Measurements from ENCODE around the gene SLC1A5. TPM values are rescaled to one million over a fixed set of nuclear protein-coding genes. Genes with fewer than 3 reads are reported as not detected.
"Not testable (repeated sequence)": the region's sequence is repeated elsewhere in the genome, so short reads cannot be mapped to it uniquely, and the experiment has no call there.

SLC1A5 gene
- polyA plus RNA-seq, 2 donors, result 40.3 to 84.4 TPM

- 95% methylated on average over 4 of the region's 4 CpGs for WGBS, 2 donors
- not testable (repeated sequence) for H3K27ac ChIP-seq (ENCODE audit: low read depth in 2 of 2, low read length in 1 of 2); H3K36me3 ChIP-seq (ENCODE audit: control insufficient read depth in 2 of 2, insufficient read depth in 2 of 2, low read length in 1 of 2); H3K9me3 ChIP-seq (ENCODE audit: control insufficient read depth in 2 of 2, insufficient read depth in 1 of 2, low read depth in 1 of 2, low read length in 1 of 2); H3K27me3 ChIP-seq (ENCODE audit: control insufficient read depth in 1 of 2, insufficient read depth in 2 of 2, low read length in 2 of 2); H3K4me3 ChIP-seq (ENCODE audit: low read depth in 1 of 2, low read length in 2 of 2); H3K4me1 ChIP-seq (ENCODE audit: control insufficient read depth in 2 of 2, insufficient read depth in 2 of 2, low read length in 1 of 2)
Observed at GRCh38 chr19:46804432-46804831, 16.0 kb upstream of the SLC1A5 start.

GRCh38 chr19:46803555-46803954 is 15.2 kb upstream of the SLC1A5 start:
- H3K27ac ChIP-seq (ENCODE audit: low read depth in 2 of 2, low read length in 1 of 2), result no peak overlapping the region
- WGBS, 2 donors, result 64 to 67% methylated on average over 2 of the region's 2 CpGs
- no peak overlapping the region for H3K4me3 ChIP-seq (ENCODE audit: low read depth in 1 of 2, low read length in 2 of 2)
- H3K36me3 ChIP-seq (ENCODE audit: control insufficient read depth in 2 of 2, insufficient read depth in 2 of 2, low read length in 1 of 2), result no peaks in the 10 kb centered on the region
- H3K27me3 ChIP-seq (ENCODE audit: control insufficient read depth in 1 of 2, insufficient read depth in 2 of 2, low read length in 2 of 2), result no peaks in the 10 kb centered on the region
- H3K4me1 ChIP-seq (ENCODE audit: control insufficient read depth in 2 of 2, insufficient read depth in 2 of 2, low read length in 1 of 2), result peaks cover 0 to 3% of the 10 kb centered on the region in 2 donors
- no peaks in the 10 kb centered on the region for H3K9me3 ChIP-seq (ENCODE audit: control insufficient read depth in 2 of 2, insufficient read depth in 1 of 2, low read depth in 1 of 2, low read length in 1 of 2)

GRCh38 chr19:46802152-46802551 is 13.8 kb upstream of the SLC1A5 start:
- H3K27ac ChIP-seq (ENCODE audit: low read depth in 2 of 2, low read length in 1 of 2), result no peak overlapping the region
- H3K4me3 ChIP-seq (ENCODE audit: low read depth in 1 of 2, low read length in 2 of 2), result no peak overlapping the region
- no peaks in the 10 kb centered on the region for H3K27me3 ChIP-seq (ENCODE audit: control insufficient read depth in 1 of 2, insufficient read depth in 2 of 2, low read length in 2 of 2)
- no peaks in the 10 kb centered on the region for H3K36me3 ChIP-seq (ENCODE audit: control insufficient read depth in 2 of 2, insufficient read depth in 2 of 2, low read length in 1 of 2)
- 92 to 94% methylated on average over 5 of the region's 5 CpGs for WGBS, 2 donors
- H3K4me1 ChIP-seq (ENCODE audit: control insufficient read depth in 2 of 2, insufficient read depth in 2 of 2, low read length in 1 of 2), result peaks cover 0 to 3% of the 10 kb centered on the region in 2 donors
- H3K9me3 ChIP-seq (ENCODE audit: control insufficient read depth in 2 of 2, insufficient read depth in 1 of 2, low read depth in 1 of 2, low read length in 1 of 2), result no peaks in the 10 kb centered on the region

- Histone ChIP-seq H3K4me3 (ENCODE audit: low read depth in 1 of 2, low read length in 2 of 2) (no peak overlapping the region), H3K36me3 (ENCODE audit: control insufficient read depth in 2 of 2, insufficient read depth in 2 of 2, low read length in 1 of 2) (no peaks in the 10 kb centered on the region), H3K27me3 (ENCODE audit: control insufficient read depth in 1 of 2, insufficient read depth in 2 of 2, low read length in 2 of 2) (no peaks in the 10 kb centered on the region), H3K27ac (ENCODE audit: low read depth in 2 of 2, low read length in 1 of 2) (no peak overlapping the region), H3K4me1 (ENCODE audit: control insufficient read depth in 2 of 2, insufficient read depth in 2 of 2, low read length in 1 of 2) (peaks cover 2 to 3% of the 10 kb centered on the region in 2 donors), H3K9me3 (ENCODE audit: control insufficient read depth in 2 of 2, insufficient read depth in 1 of 2, low read depth in 1 of 2, low read length in 1 of 2) (no peaks in the 10 kb centered on the region)
- WGBS, 2 donors, result 97 to 98% methylated on average over 2 of the region's 2 CpGs
Observed at GRCh38 chr19:46798713-46799112, 10.3 kb upstream of the SLC1A5 start.

GRCh38 chr19:46797881-46798280 is 9.5 kb upstream of the SLC1A5 start:
- H3K27me3 ChIP-seq (ENCODE audit: control insufficient read depth in 1 of 2, insufficient read depth in 2 of 2, low read length in 2 of 2), result no peaks in the 10 kb centered on the region
- H3K36me3 ChIP-seq (ENCODE audit: control insufficient read depth in 2 of 2, insufficient read depth in 2 of 2, low read length in 1 of 2), result no peaks in the 10 kb centered on the region
- no peak overlapping the region for H3K27ac ChIP-seq (ENCODE audit: low read depth in 2 of 2, low read length in 1 of 2)
- WGBS, 2 donors, result 93 to 98% methylated on average over 1 of the region's 1 CpG
- no peak overlapping the region for H3K4me3 ChIP-seq (ENCODE audit: low read depth in 1 of 2, low read length in 2 of 2)
- peaks cover 0 to 3% of the 10 kb centered on the region in 2 donors for H3K4me1 ChIP-seq (ENCODE audit: control insufficient read depth in 2 of 2, insufficient read depth in 2 of 2, low read length in 1 of 2)
- H3K9me3 ChIP-seq (ENCODE audit: control insufficient read depth in 2 of 2, insufficient read depth in 1 of 2, low read depth in 1 of 2, low read length in 1 of 2), result no peaks in the 10 kb centered on the region

GRCh38 chr19:46791944-46792343 is 3.5 kb upstream of the SLC1A5 start:
- H3K36me3 ChIP-seq (ENCODE audit: control insufficient read depth in 2 of 2, insufficient read depth in 2 of 2, low read length in 1 of 2), result no peaks in the 10 kb centered on the region
- H3K4me1 ChIP-seq (ENCODE audit: control insufficient read depth in 2 of 2, insufficient read depth in 2 of 2, low read length in 1 of 2), result peaks cover 0 to 8% of the 10 kb centered on the region in 2 donors
- H3K4me3 ChIP-seq (ENCODE audit: low read depth in 1 of 2, low read length in 2 of 2), result no peak overlapping the region
- 62 to 67% methylated on average over 5 of the region's 5 CpGs for WGBS, 2 donors
- no peaks in the 10 kb centered on the region for H3K27me3 ChIP-seq (ENCODE audit: control insufficient read depth in 1 of 2, insufficient read depth in 2 of 2, low read length in 2 of 2)
- no peak overlapping the region for H3K27ac ChIP-seq (ENCODE audit: low read depth in 2 of 2, low read length in 1 of 2)
- no peaks in the 10 kb centered on the region for H3K9me3 ChIP-seq (ENCODE audit: control insufficient read depth in 2 of 2, insufficient read depth in 1 of 2, low read depth in 1 of 2, low read length in 1 of 2)

- Histone ChIP-seq H3K27me3 (ENCODE audit: control insufficient read depth in 1 of 2, insufficient read depth in 2 of 2, low read length in 2 of 2) (no peaks in the 10 kb centered on the region), H3K4me1 (ENCODE audit: control insufficient read depth in 2 of 2, insufficient read depth in 2 of 2, low read length in 1 of 2) (peaks cover 3 to 14% of the 10 kb centered on the region in 2 donors), H3K4me3 (ENCODE audit: low read depth in 1 of 2, low read length in 2 of 2) (no peak overlapping the region), H3K9me3 (ENCODE audit: control insufficient read depth in 2 of 2, insufficient read depth in 1 of 2, low read depth in 1 of 2, low read length in 1 of 2) (no peaks in the 10 kb centered on the region), H3K36me3 (ENCODE audit: control insufficient read depth in 2 of 2, insufficient read depth in 2 of 2, low read length in 1 of 2) (no peaks in the 10 kb centered on the region), H3K27ac (ENCODE audit: low read depth in 2 of 2, low read length in 1 of 2) (peak overlapping the region in 1 of 2 donors; percentile 5)
- 88 to 90% methylated on average over 8 of the region's 8 CpGs for WGBS, 2 donors
Observed at GRCh38 chr19:46789371-46789770, 977 bp upstream of the SLC1A5 start.

- Histone ChIP-seq H3K36me3 (ENCODE audit: control insufficient read depth in 2 of 2, insufficient read depth in 2 of 2, low read length in 1 of 2) (peaks cover 0 to 3% of the 10 kb centered on the region in 2 donors), H3K27me3 (ENCODE audit: control insufficient read depth in 1 of 2, insufficient read depth in 2 of 2, low read length in 2 of 2) (no peaks in the 10 kb centered on the region), H3K9me3 (ENCODE audit: control insufficient read depth in 2 of 2, insufficient read depth in 1 of 2, low read depth in 1 of 2, low read length in 1 of 2) (no peaks in the 10 kb centered on the region), H3K4me3 (ENCODE audit: low read depth in 1 of 2, low read length in 2 of 2) (no peak overlapping the region), H3K27ac (ENCODE audit: low read depth in 2 of 2, low read length in 1 of 2) (peak overlapping the region in 1 of 2 donors; percentile 5), H3K4me1 (ENCODE audit: control insufficient read depth in 2 of 2, insufficient read depth in 2 of 2, low read length in 1 of 2) (peaks cover 3 to 18% of the 10 kb centered on the region in 2 donors)
- 58 to 64% methylated on average over 9 of the region's 9 CpGs for WGBS, 2 donors
Observed at GRCh38 chr19:46788968-46789338, 559 bp upstream of the SLC1A5 start.

- Histone ChIP-seq H3K36me3 (ENCODE audit: control insufficient read depth in 2 of 2, insufficient read depth in 2 of 2, low read length in 1 of 2) (peaks cover 0 to 9% of the 10 kb centered on the region in 2 donors), H3K27me3 (ENCODE audit: control insufficient read depth in 1 of 2, insufficient read depth in 2 of 2, low read length in 2 of 2) (no peaks in the 10 kb centered on the region), H3K4me1 (ENCODE audit: control insufficient read depth in 2 of 2, insufficient read depth in 2 of 2, low read length in 1 of 2) (peaks cover 3 to 23% of the 10 kb centered on the region in 2 donors), H3K4me3 (ENCODE audit: low read depth in 1 of 2, low read length in 2 of 2) (peak overlapping the region; percentile 73 to 87), H3K27ac (ENCODE audit: low read depth in 2 of 2, low read length in 1 of 2) (peak overlapping the region; percentile 95 to 97), H3K9me3 (ENCODE audit: control insufficient read depth in 2 of 2, insufficient read depth in 1 of 2, low read depth in 1 of 2, low read length in 1 of 2) (no peaks in the 10 kb centered on the region)
- WGBS, 2 donors, result 1% methylated on average over 80 of the region's 80 CpGs
Observed at GRCh38 chr19:46787331-46788261, 798 bp downstream of the SLC1A5 start.

GRCh38 chr19:46787040-46787330 is 1.4 kb downstream of the SLC1A5 start:
- Histone ChIP-seq H3K27ac (ENCODE audit: low read depth in 2 of 2, low read length in 1 of 2) (peak overlapping the region; percentile 95 to 97), H3K27me3 (ENCODE audit: control insufficient read depth in 1 of 2, insufficient read depth in 2 of 2, low read length in 2 of 2) (no peaks in the 10 kb centered on the region), H3K4me3 (ENCODE audit: low read depth in 1 of 2, low read length in 2 of 2) (peak overlapping the region; percentile 73 to 87), H3K4me1 (ENCODE audit: control insufficient read depth in 2 of 2, insufficient read depth in 2 of 2, low read length in 1 of 2) (peaks cover 3 to 23% of the 10 kb centered on the region in 2 donors), H3K9me3 (ENCODE audit: control insufficient read depth in 2 of 2, insufficient read depth in 1 of 2, low read depth in 1 of 2, low read length in 1 of 2) (no peaks in the 10 kb centered on the region), H3K36me3 (ENCODE audit: control insufficient read depth in 2 of 2, insufficient read depth in 2 of 2, low read length in 1 of 2) (peaks cover 0 to 13% of the 10 kb centered on the region in 2 donors)
- 8 to 11% methylated on average over 5 of the region's 5 CpGs for WGBS, 2 donors

Data from esophagus (tissue), 2 donors.